Measurements from ENCODE around the gene KPNA1. TPM values are rescaled to one million over a fixed set of nuclear protein-coding genes. Genes with fewer than 3 reads are reported as not detected.

KPNA1 gene
- polyA plus RNA-seq, 2 of the 4 experiments (the other 2 are of a cell fraction): 48.1 to 81.8 TPM

GRCh38 chr3:122548619-122549018 is 33.9 kb upstream of the KPNA1 start:
- WGBS (ENCODE audit: missing lambda C conversion rate): 86% methylated on average over 1 of the region's 1 CpG
- POLR2A ChIA-PET: interaction anchor here (0.7 kb wide), 1 partner anchor 11 kb away, joined by 3 read pairs; no protein-coding TSS in a partner anchor
- FAIRE-seq (no peak), DNase-seq (ENCODE audit: low read depth in 1 of 2, low spot score in 1 of 2) (no peak), ATAC-seq (no peak)
- H3K4me3 ChIP-seq: no peak overlapping the region
- no peak overlapping the region for H3K27ac ChIP-seq
- no peaks in the 10 kb centered on the region for H3K9me3 ChIP-seq
- CTCF ChIA-PET: interaction anchor here (1.6 to 2.6 kb wide), 4 partner anchors 8 to 131 kb away, joined by 4 to 14 read pairs (median 8); partner anchors contain the start of genes DTX3L, PARP14 and PARP9
- H3K4me1 ChIP-seq: no peaks in the 10 kb centered on the region
- no peak overlapping the region for H3K4me2 ChIP-seq
- TF ChIP-seq ELK1 (IDR thresholded peaks at IDR 0.05; ENCODE audit: low read depth, low read length) (no peak), EHF (CRISPR knock-in tag; IDR thresholded peaks at IDR 0.05) (no peak), ATOH8 (CRISPR knock-in tag; IDR thresholded peaks at IDR 0.05; ENCODE audit: low read depth) (no peak), ZFP36 (IDR thresholded peaks at IDR 0.05; ENCODE audit: borderline replicate concordance, partially characterized antibody) (no peak), HES2 (IDR thresholded peaks at IDR 0.05) (no peak), EP300 (IDR thresholded peaks at IDR 0.05) (no peak), HEYL (CRISPR knock-in tag; IDR thresholded peaks at IDR 0.05) (no peak), ZSCAN20 (CRISPR knock-in tag; IDR thresholded peaks at IDR 0.05) (no peak)

GRCh38 chr3:122548076-122548475 is 33.3 kb upstream of the KPNA1 start:
- CTCF ChIA-PET: interaction anchor here (1.6 to 2.6 kb wide), 4 partner anchors 9 to 131 kb away, joined by 4 to 14 read pairs (median 8); partner anchors contain the start of genes DTX3L, PARP14 and PARP9
- FAIRE-seq: no peak
- Histone ChIP-seq H3K9me3 (no peaks in the 10 kb centered on the region), H3K4me2 (no peak overlapping the region), H3K4me3 (no peak overlapping the region), H3K27ac (no peak overlapping the region), H3K4me1 (no peaks in the 10 kb centered on the region)
- ATAC-seq: no peak
- TF ChIP-seq E2F6 (IDR thresholded peaks at IDR 0.05; ENCODE audit: borderline replicate concordance, low read depth): no peak
- no peak for TF ChIP-seq ZNF302 (CRISPR knock-in tag; IDR thresholded peaks at IDR 0.05)
- TF ChIP-seq CHD4 (IDR thresholded peaks at IDR 0.05; ENCODE audit: borderline replicate concordance): no peak
- TF ChIP-seq CHD2 (IDR thresholded peaks at IDR 0.05; ENCODE audit: low read length, partially characterized antibody): no peak
- no peak for TF ChIP-seq REST (IDR thresholded peaks at IDR 0.05)
- TF ChIP-seq SREBF2 (IDR thresholded peaks at IDR 0.05): no peak
- no peak for TF ChIP-seq CBX2 (IDR thresholded peaks at IDR 0.05; ENCODE audit: borderline replicate concordance, low read depth)
- TF ChIP-seq HES2 (IDR thresholded peaks at IDR 0.05): no peak
- TF ChIP-seq BCL3 (IDR thresholded peaks at IDR 0.05): no peak
- no peak for TF ChIP-seq RAD21 (conservative IDR thresholded peaks at IDR 0.05 in 1 of 2, IDR thresholded peaks at IDR 0.05 in 1 of 2)
- no peak for TF ChIP-seq ELK1 (IDR thresholded peaks at IDR 0.05; ENCODE audit: low read depth, low read length)
- TF ChIP-seq CBX8 (IDR thresholded peaks at IDR 0.05): no peak
- no peak for TF ChIP-seq SMC3 (IDR thresholded peaks at IDR 0.05)
- no peak for TF ChIP-seq EHMT2 (IDR thresholded peaks at IDR 0.05; ENCODE audit: low read depth)
- no peak for TF ChIP-seq HEYL (CRISPR knock-in tag; IDR thresholded peaks at IDR 0.05)
- TF ChIP-seq ATOH8 (CRISPR knock-in tag; IDR thresholded peaks at IDR 0.05; ENCODE audit: low read depth): no peak
- no peak for TF ChIP-seq ZC3H11A (IDR thresholded peaks at IDR 0.05)
- no peak for TF ChIP-seq NR3C1 (IDR thresholded peaks at IDR 0.05)
- no peak for TF ChIP-seq GATA3 (IDR thresholded peaks at IDR 0.05; ENCODE audit: borderline replicate concordance)
- DNase-seq (ENCODE audit: low read depth in 1 of 2, low spot score in 1 of 2): no peak
- 52% methylated on average over 3 of the region's 3 CpGs for WGBS (ENCODE audit: missing lambda C conversion rate)
- POLR2A ChIA-PET: no interaction called here
